GM21576 (cell line): Measurements from ENCODE around the gene ADD1.

Source experiments
- ATAC-seq: cut with Tn5 transposase; IDR thresholded peaks from one replicate; pipeline ENCODE4 v1.9.1; 2021; ENCODE audit warnings: mild to moderate bottlenecking, moderate library complexity; ENCODE audit not compliant: unreplicated experiment

The ADD1 gene

GRCh38 chr4:2834001-2834921, 9.4 kb upstream of the ADD1 start:
- ATAC-seq = no peak

- ATAC-seq = no peak
These were observed 7.7 kb upstream of the ADD1 start for GRCh38 chr4:2835978-2836377.

- ATAC-seq = no peak
These were observed 7.2 kb upstream of the ADD1 start for GRCh38 chr4:2836391-2836859.

DNA sequence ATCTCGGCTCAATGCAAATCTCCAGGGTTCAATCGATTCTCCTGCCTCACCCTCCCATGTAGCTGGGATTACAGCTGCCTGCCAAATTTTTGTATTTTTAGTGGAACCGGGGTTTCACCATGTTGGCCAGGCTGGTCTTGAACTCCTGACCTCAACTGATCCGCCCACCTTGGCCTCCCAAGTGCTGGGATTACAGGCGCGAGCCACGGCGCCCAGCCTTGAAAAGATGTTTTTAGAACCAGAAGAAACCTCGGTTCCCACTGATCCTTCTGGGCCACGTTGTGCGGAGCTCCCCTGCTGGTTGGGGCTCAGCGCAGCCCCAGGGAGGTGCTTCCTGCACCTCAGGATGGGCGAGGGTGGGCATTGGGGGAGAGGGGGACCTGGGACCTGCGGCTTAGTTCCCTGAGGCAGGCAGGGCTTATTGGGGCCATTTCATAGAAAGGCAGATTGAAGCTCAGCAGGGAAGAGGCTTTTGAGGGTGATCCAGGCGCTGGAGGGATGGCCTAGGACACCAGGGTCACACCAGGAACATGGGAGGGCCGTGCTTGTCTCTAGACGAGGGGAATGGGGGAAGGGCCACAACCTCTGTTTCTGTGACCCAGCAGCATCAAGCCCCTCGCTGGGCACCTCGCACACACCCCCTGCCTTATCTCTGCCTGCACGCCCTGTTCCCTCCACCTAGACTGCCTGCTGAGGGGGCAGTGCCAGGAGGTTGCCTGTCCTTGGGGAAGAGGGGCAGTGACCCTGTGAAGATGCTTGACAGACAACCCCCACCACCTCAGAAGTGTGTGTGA, 6.3 kb upstream of the ADD1 start:
- ATAC-seq = no peak

- no peak for ATAC-seq
These were observed 5.6 kb upstream of the ADD1 start for GRCh38 chr4:2837904-2838496.

- no peak for ATAC-seq
These were observed 4.6 kb upstream of the ADD1 start for GRCh38 chr4:2839060-2839459.

DNA sequence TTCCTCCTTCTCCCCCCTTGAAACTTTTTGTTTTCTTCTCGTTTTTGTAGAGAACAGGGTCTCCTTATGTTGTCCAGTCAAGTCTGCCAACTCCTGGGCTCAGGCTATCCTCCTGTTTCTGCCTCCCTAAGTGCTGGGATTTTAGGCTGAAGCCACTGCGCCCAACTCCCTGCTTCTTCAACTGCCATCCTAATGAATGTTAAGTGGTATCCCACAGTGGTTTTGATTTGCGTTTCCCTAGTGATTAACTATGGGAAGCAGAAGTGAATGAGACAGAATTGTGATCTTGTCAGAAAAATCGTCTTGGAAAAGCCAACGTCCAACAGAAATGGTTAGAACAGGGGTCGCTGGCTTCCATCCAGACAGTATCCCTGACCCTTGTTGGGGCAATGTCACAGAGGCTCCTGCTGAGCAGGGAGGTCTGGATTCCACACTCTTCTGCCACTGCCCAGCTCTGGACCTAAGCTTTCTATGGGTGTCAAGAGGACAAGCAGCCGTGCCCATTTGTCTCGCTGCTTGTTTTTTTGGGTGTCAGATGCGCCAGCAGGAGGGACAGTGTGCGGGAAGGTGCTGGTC, 869 bp upstream of the ADD1 start:
- no peak for ATAC-seq

GRCh38 chr4:2843941-2844584, 419 bp downstream of the ADD1 start:
- ATAC-seq = peak; percentile 17

DNA sequence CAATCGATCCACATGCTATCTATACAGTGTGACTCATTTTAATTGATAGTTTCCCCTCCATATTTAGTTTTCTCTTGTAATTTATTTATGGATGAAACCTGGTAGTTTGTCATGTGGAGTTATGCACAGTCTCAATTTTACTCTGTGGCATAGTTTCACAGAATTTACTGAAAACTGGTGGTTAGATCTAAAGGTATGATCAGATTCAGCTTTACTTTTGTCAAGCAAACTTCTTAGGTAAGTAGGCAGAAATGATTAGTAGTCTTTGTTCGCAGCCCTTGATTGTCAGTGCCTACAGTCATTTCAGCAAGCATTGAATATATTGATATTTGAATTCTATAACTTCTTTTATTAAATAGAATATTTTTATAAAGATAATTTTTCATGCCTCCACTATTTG, 2.5 kb downstream of the ADD1 start:
- no peak for ATAC-seq

DNA sequence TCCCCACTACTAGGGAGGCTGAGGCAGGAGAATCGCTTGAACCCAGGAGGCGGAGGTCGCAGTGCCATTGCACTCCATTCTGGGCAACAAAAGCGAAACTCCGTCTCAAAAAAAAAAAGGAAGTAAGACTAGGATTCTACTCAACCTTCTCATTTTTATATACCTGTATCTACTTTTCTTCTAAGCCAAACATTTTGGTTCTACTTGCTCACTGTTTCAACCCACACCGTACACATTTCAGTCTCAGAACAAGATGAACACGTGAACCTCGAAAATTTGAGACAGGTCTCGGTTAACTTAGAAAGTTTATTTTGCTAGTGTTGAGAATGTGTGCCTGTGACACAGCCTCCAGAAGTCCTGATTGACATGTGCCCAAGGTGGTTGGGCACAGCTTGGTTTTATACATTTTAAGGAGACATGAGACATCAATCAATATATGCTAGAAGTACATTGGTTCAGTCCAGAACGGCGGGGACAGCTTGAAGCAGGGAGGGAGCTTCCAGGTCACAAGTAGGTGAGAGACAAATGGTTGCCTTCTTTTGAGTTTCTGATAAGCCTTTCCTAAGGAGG, 3.7 kb downstream of the ADD1 start:
- no peak for ATAC-seq

DNA sequence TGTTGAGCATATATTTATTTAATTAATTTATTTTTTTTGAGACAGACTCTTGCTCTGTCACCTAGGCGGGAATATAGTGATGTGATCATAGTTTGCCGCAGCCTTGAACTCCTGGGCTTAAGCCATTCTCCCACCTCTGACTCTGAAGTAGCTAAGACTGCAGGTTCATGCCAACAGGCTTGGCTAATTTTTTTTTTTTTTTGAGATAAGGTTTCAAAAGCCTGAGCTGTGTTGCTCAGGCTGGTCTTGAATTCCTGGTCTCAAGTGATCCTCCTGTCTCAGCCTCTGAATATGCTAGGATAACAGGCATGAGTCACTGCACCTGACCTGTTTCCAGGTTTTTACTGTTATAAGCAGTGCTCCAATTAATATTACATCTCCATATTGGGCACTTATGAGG, 4.8 kb downstream of the ADD1 start:
- no peak for ATAC-seq

DNA sequence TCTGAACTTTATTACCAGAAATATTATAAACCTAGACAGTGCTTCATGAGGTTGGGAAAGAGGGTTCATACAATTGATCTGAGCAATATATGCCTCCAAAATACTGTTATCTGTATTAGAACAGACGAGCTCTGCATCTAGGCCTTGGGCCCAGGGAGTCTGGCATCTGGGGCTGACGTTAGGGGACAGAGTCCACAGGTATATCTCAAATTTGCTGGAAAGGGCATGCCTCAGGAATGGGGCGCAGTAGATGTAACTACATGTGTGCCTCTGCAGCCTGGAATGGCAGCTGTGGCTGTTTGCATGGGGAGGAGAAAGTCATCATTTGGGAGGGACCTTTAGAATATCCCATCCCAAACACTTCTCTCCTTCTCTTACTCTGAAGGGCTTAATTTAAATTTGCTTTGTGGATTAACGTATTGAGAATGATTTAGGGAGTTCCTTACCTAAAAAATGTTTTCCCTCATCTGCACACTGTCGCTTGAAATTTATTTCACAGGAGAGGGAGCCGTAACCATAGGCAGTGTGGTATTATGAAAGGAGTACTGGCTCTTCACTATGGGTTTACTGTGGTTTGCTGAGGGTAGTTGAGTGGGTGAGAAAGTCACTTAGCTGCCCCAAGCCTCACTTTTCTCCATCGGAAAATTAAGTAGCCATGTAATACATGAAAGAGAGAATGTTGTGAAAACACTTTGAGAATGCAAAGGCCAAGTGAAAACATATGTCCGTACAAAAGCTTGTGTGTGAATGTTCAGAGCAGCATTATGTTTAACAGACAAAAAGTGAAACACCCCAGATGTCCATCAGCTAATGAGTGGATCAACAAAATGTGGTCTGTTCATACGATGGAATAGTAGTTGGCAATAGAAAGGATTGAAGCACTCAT, 5.9 kb downstream of the ADD1 start:
- no peak for ATAC-seq

- no peak for ATAC-seq
These were observed 7.5 kb downstream of the ADD1 start for GRCh38 chr4:2850966-2851798.

GRCh38 chr4:2852481-2852921, 8.9 kb downstream of the ADD1 start:
- peak; percentile 52 for ATAC-seq

DNA sequence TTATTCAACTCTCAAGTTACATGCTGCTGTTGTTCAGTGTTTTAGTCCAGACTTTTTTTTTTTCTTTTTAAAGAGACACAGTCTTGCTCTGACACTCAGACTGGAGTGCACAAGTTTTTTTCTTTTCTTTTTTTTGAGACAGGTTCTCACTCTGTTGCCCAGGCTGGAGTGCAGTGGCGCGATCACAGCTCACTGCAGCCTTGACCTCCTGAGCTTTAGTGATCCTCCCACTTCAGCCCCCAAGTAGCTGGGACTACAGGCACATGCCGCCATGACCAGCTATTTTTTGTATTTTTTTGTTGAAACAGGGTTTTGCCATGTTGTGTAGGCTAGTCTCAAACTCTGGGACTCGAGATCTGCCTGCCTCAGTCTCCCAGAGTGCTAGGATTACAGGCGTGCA, 11.9 kb downstream of the ADD1 start:
- ATAC-seq = no peak

DNA sequence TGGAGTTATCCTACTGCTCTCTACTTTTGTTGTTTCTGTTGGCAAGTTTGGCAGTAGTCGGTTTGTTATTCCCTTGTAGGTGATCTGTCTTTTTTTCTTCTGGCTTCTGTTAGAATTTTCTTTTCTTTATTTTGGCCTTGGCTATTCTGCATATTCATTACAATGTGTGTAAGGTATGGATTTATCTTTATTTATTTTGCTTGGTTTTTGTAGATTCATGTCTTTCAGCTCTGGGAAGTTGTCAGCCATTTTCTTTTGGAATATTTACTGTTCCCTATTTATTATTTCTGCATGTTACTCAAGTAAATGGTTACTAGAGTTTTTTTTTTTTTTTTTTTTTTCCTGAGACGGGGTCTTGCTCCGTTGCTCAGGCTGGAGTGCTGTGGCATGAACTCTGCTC, 12.6 kb downstream of the ADD1 start:
- no peak for ATAC-seq

DNA sequence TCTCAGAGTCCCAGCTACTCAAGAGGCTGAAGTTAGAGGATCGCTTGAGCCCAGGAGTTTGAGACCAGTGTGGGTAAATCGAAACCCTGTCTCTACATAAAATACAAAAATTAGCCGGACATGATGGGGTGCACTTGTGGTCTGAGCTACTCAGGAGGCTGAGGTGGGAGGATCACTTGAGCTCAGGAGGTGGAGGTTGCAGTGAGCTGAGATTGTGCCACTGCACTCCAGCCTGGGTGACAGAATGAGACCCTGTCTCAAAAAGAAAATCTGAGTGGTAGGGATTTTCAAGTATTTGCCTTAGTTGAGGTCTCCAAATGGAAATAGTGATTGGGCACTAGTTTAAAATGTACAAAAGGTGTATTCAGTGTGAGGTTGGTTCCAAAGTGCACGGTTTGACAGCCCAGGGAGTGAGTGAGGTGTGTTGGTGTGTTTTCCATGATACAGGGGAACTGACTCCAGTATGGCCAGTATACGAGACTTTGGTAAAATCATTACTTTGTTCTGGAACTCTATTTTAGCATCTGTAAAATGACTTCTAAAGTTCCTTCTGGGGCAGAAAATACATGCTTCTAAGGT, 13.8 kb downstream of the ADD1 start:
- ATAC-seq = no peak
